Cardiac muscle cell (in vitro differentiated cells and primary cell): Measurements from ENCODE around the gene WASL. TPM values are rescaled to one million over a fixed set of nuclear protein-coding genes. Genes with fewer than 3 reads are reported as not detected.

Experiments used
- DNase-seq, 2 donors: peaks; one replicate each; pipeline versions ENCODE4 v3.0.0 to v3.0.0-alpha.2; 2010 to 2017; ENCODE audit warnings: low read depth in 1 of 2, low spot score in 1 of 2
- H3K27ac ChIP-seq: fragments of 200-600 bp; sonication (generic); 2 replicates; pipeline ENCODE4 v1.5.1; 2016
- H3K27me3 ChIP-seq: fragments of 200-600 bp; sonication (generic); 2 replicates; pipeline ENCODE4 v1.6.0; 2016; ENCODE audit warnings: control low read depth
- H3K36me3 ChIP-seq: fragments of 200-600 bp; sonication (generic); 2 replicates; pipeline ENCODE4 v1.5.1; 2016; ENCODE audit warnings: control low read depth
- H3K4me1 ChIP-seq: fragments of 200-600 bp; sonication (generic); 2 replicates; pipeline ENCODE4 v1.8.1; 2017; ENCODE audit warnings: low read depth, mild to moderate bottlenecking, mixed run types
- H3K4me3 ChIP-seq: fragments of 200-600 bp; sonication (generic); 2 replicates; pipeline ENCODE4 v1.5.1; 2016; ENCODE audit warnings: mild to moderate bottlenecking
- H3K9me3 ChIP-seq: fragments of 200-600 bp; sonication (generic); 2 replicates; pipeline ENCODE4 v1.5.1; 2017; ENCODE audit warnings: low read depth, mild to moderate bottlenecking, control low read depth
- polyA plus RNA-seq: library from polyadenylated mRNA; unstranded; fragments of >200 nt; fragmentation: Nextera tagmentation; extraction: Ambion mirVana; gene quantifications from 2 replicates; pipeline ENCODE4 v1.2.1, GENCODE V29; 2016
- total RNA-seq: library from RNA; depleted of rRNA; stranded (reverse); fragments of >200 nt; gene quantifications from 2 replicates; pipeline ENCODE4 v1.2.3, GENCODE V29; 2016
- TF ChIP-seq, protein P1 (sequence below): IDR thresholded peaks from 2 replicates; pipeline ENCODE4 v1.5.1; 2012; ENCODE audit warnings: low read depth, mild to moderate bottlenecking, low read length

Gene WASL
- total and polyA plus RNA-seq, 2 experiments from 2014 or later, result 25.7 to 36.8 TPM

DNA sequence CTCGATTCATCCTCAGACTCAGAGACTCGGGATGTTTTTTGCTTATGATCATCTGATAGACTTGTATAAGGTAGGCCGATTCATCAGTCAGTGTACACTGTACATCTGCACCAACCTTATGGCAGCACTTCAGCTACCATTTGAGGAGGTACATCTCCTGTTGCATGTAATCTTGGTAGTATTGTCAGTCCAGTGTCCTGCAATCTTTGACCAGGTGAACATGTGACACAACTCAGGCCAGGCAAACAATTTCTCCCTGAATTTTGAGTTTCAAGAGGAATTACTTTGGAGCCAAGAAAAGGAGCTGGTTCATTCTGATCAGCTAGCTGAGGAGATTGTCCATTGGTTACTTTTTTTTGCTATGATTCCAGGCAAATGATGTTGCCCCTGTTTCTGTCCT lies 19.7 kb upstream of the WASL start:
- TF ChIP-seq, protein P1, sequence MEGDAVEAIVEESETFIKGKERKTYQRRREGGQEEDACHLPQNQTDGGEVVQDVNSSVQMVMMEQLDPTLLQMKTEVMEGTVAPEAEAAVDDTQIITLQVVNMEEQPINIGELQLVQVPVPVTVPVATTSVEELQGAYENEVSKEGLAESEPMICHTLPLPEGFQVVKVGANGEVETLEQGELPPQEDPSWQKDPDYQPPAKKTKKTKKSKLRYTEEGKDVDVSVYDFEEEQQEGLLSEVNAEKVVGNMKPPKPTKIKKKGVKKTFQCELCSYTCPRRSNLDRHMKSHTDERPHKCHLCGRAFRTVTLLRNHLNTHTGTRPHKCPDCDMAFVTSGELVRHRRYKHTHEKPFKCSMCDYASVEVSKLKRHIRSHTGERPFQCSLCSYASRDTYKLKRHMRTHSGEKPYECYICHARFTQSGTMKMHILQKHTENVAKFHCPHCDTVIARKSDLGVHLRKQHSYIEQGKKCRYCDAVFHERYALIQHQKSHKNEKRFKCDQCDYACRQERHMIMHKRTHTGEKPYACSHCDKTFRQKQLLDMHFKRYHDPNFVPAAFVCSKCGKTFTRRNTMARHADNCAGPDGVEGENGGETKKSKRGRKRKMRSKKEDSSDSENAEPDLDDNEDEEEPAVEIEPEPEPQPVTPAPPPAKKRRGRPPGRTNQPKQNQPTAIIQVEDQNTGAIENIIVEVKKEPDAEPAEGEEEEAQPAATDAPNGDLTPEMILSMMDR, result no peak
- no peak for DNase-seq
- no peak overlapping the region for H3K4me3 ChIP-seq
- H3K36me3 ChIP-seq, result no peaks in the 10 kb centered on the region
- H3K27ac ChIP-seq, result no peak overlapping the region
- no peaks in the 10 kb centered on the region for H3K27me3 ChIP-seq
- no peaks in the 10 kb centered on the region for H3K4me1 ChIP-seq
- H3K9me3 ChIP-seq, result no peaks in the 10 kb centered on the region

DNA sequence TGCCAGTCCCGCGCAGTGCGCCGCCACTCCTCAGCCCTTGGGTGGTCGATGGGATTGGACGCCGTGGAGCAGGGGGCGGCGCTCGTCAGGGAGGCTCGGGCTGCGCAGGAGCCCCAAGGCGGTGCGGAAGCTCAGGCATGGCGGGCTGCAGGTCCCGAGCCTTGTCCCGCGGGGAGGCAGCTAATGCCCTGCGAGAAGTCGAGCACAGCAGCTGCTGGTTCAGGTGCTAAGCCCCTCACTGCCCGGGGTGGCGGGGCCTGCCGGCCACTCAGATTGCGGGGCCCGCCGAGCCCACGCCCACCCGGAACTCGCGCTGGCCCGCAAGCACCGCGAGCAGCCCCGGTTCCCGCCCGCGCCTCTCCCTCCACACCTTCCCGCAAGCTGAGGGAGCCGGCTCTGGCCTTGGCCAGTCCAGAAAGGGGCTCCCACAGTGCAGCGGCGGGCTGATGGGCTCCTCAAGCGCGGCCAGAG lies 14.4 kb upstream of the WASL start:
- no peaks in the 10 kb centered on the region for H3K27me3 ChIP-seq
- H3K4me3 ChIP-seq, result no peak overlapping the region
- no peak for DNase-seq
- H3K9me3 ChIP-seq, result no peaks in the 10 kb centered on the region
- H3K36me3 ChIP-seq, result no peaks in the 10 kb centered on the region
- TF ChIP-seq, protein P1, result no peak
- H3K4me1 ChIP-seq, result peaks cover 6% of the 10 kb centered on the region
- no peak overlapping the region for H3K27ac ChIP-seq

DNA sequence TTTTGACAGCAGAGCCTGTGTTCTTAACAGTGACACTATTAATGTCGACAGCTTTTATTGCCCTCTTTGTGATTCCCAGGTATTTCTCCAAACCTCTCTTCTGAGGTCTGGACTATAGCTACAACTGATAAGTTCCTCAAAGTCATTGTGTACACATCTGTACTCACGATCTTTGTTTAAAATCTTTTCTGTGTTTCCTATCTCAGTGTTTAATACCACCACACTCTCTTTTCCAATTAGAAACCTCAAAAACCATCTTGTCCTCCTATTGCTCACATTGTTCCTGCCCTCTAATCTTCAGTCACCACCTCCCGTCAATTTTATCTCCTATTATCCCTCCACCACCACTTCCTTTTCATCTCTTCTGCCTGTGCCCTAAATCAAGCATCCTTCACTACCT lies 12.9 kb upstream of the WASL start:
- peaks cover 6% of the 10 kb centered on the region for H3K4me1 ChIP-seq
- no peak overlapping the region for H3K4me3 ChIP-seq
- H3K27ac ChIP-seq, result no peak overlapping the region
- DNase-seq, result no peak
- no peaks in the 10 kb centered on the region for H3K36me3 ChIP-seq
- TF ChIP-seq, protein P1, result no peak
- H3K27me3 ChIP-seq, result no peaks in the 10 kb centered on the region
- no peaks in the 10 kb centered on the region for H3K9me3 ChIP-seq

DNA sequence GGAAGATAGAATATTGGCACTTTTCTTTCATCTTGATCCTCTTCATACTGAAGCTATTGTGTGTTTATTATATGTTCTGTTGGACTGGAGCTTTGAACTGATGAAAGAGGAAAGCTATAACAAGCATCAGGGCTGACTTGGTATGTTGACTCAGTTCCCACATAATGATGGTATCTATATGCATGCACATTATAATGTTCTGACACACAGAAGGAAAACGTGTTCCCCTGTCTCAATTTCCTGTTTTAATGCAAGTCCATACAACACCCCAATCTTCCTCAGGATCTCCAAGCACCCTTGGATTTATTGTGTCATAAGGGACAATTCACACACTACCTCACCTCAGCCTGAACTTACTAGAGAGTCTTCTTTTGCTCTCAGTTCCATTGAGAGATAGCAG lies 8.3 kb upstream of the WASL start:
- H3K27me3 ChIP-seq, result no peaks in the 10 kb centered on the region
- H3K4me1 ChIP-seq, result peaks cover 14% of the 10 kb centered on the region
- DNase-seq, result no peak
- no peaks in the 10 kb centered on the region for H3K36me3 ChIP-seq
- H3K4me3 ChIP-seq, result no peak overlapping the region
- H3K27ac ChIP-seq, result no peak overlapping the region
- H3K9me3 ChIP-seq, result no peaks in the 10 kb centered on the region
- TF ChIP-seq, protein P1, result no peak

DNA sequence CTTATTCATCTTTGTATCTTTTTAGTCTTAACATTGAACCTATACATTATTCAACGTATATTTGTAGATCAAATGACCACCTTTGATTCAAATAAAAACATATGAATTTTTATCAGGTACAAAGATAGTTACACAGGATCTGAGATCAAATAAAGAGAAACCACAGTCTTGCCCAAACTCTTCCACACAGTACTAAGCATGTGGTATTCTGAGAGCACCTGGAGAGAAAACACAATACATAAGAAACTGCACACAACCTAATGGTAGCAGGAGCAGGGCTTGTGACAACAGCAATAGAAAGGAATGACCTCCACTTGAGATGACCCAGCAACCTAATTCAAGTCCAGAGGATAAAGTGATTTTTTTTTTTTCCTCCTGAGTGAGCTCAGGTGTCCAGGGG lies 6.5 kb upstream of the WASL start:
- Histone ChIP-seq H3K36me3 (no peaks in the 10 kb centered on the region), H3K27ac (no peak overlapping the region), H3K4me1 (peaks cover 26% of the 10 kb centered on the region), H3K27me3 (no peaks in the 10 kb centered on the region), H3K4me3 (no peak overlapping the region), H3K9me3 (no peaks in the 10 kb centered on the region)
- DNase-seq, result no peak
- TF ChIP-seq, protein P1, result no peak
